D341Med (cell line): ENCODE measurements around the gene CABP7.
A peak's percentile ranks its signal among the peaks of the same experiment; 100 is the strongest.

Source experiments
- DNase-seq: peaks from one replicate; pipeline ENCODE4 v3.0.0; 2012; ENCODE audit warnings: low spot score

CABP7 gene

GRCh38 chr22:29723766-29724165, 4.0 kb downstream of the CABP7 start:
- no peak for DNase-seq

GRCh38 chr22:29724843-29725242, 5.0 kb downstream of the CABP7 start:
- DNase-seq: no peak

- DNase-seq: no peak
Measured at GRCh38 chr22:29726106-29726505, 6.3 kb downstream of the CABP7 start.

- DNase-seq: peak; percentile 64
Measured at GRCh38 chr22:29726512-29727130, 6.8 kb downstream of the CABP7 start.

GRCh38 chr22:29727131-29727523, 7.3 kb downstream of the CABP7 start:
- DNase-seq: peak; percentile 85

GRCh38 chr22:29729161-29729560, 9.4 kb downstream of the CABP7 start:
- DNase-seq: no peak

GRCh38 chr22:29731058-29731850, 11.5 kb downstream of the CABP7 start:
- no peak for DNase-seq

GRCh38 chr22:29732883-29733282, 13.1 kb downstream of the CABP7 start:
- DNase-seq: no peak

GRCh38 chr22:29733362-29734201, 13.8 kb downstream of the CABP7 start:
- no peak for DNase-seq

GRCh38 chr22:29734406-29734805, 14.6 kb downstream of the CABP7 start:
- DNase-seq: no peak

GRCh38 chr22:29734838-29735237, 15.0 kb downstream of the CABP7 start:
- no peak for DNase-seq

GRCh38 chr22:29735416-29735815, 15.6 kb downstream of the CABP7 start:
- no peak for DNase-seq

- DNase-seq: no peak
Measured at GRCh38 chr22:29737251-29738117, 17.7 kb downstream of the CABP7 start.

GRCh38 chr22:29738118-29738815, 18.5 kb downstream of the CABP7 start:
- no peak for DNase-seq

- DNase-seq: no peak
Measured at GRCh38 chr22:29739346-29739875, 19.6 kb downstream of the CABP7 start.

- no peak for DNase-seq
Measured at GRCh38 chr22:29740216-29740615, 20.4 kb downstream of the CABP7 start.

GRCh38 chr22:29741926-29742325, 22.1 kb downstream of the CABP7 start:
- no peak for DNase-seq

GRCh38 chr22:29742326-29742725, 22.5 kb downstream of the CABP7 start:
- no peak for DNase-seq

- DNase-seq: peak; percentile 79
Measured at GRCh38 chr22:29744902-29745301, 25.1 kb downstream of the CABP7 start.

- peak; percentile 15 for DNase-seq
Measured at GRCh38 chr22:29747832-29748231, 28.0 kb downstream of the CABP7 start.
